ENCODE measurements around the gene CTTNBP2.

The CTTNBP2 gene

GRCh38 chr7:117825132-117825531, 48.1 kb downstream of the CTTNBP2 start:
- peak; percentile 88 for DNase-seq (ENCODE audit: low read depth)

GRCh38 chr7:117824592-117824991, 48.6 kb downstream of the CTTNBP2 start:
- no peak for DNase-seq (ENCODE audit: low read depth)

- DNase-seq (ENCODE audit: low read depth), result no peak
These were observed 53.7 kb downstream of the CTTNBP2 start for GRCh38 chr7:117819558-117819957.

GRCh38 chr7:117818232-117818631, 55.0 kb downstream of the CTTNBP2 start:
- DNase-seq (ENCODE audit: low read depth), result peak; percentile 52

GRCh38 chr7:117816727-117817126, 56.5 kb downstream of the CTTNBP2 start:
- DNase-seq (ENCODE audit: low read depth), result peak; percentile 54

- DNase-seq (ENCODE audit: low read depth), result no peak
These were observed 61.5 kb downstream of the CTTNBP2 start for GRCh38 chr7:117811696-117812095.

GRCh38 chr7:117810642-117811512, 62.4 kb downstream of the CTTNBP2 start:
- DNase-seq (ENCODE audit: low read depth), result peak; percentile 74

GRCh38 chr7:117809958-117810357, 63.3 kb downstream of the CTTNBP2 start:
- DNase-seq (ENCODE audit: low read depth), result no peak

- DNase-seq (ENCODE audit: low read depth), result peak; percentile 43
These were observed 64.1 kb downstream of the CTTNBP2 start for GRCh38 chr7:117808910-117809705.

GRCh38 chr7:117808341-117808757, 64.9 kb downstream of the CTTNBP2 start:
- DNase-seq (ENCODE audit: low read depth), result peak; percentile 12

GRCh38 chr7:117807676-117808075, 65.6 kb downstream of the CTTNBP2 start:
- no peak for DNase-seq (ENCODE audit: low read depth)

- DNase-seq (ENCODE audit: low read depth), result no peak
These were observed 67.2 kb downstream of the CTTNBP2 start for GRCh38 chr7:117806011-117806410.

GRCh38 chr7:117805241-117805640, 68.0 kb downstream of the CTTNBP2 start:
- DNase-seq (ENCODE audit: low read depth), result no peak

GRCh38 chr7:117803476-117803875, 69.8 kb downstream of the CTTNBP2 start:
- peak; percentile 17 for DNase-seq (ENCODE audit: low read depth)

- no peak for DNase-seq (ENCODE audit: low read depth)
These were observed 70.6 kb downstream of the CTTNBP2 start for GRCh38 chr7:117802660-117803059.

- no peak for DNase-seq (ENCODE audit: low read depth)
These were observed 72.4 kb downstream of the CTTNBP2 start for GRCh38 chr7:117800841-117801240.

- DNase-seq (ENCODE audit: low read depth), result no peak
These were observed 72.8 kb downstream of the CTTNBP2 start for GRCh38 chr7:117800406-117800805.

GRCh38 chr7:117796889-117797288, 76.4 kb downstream of the CTTNBP2 start:
- no peak for DNase-seq (ENCODE audit: low read depth)

- DNase-seq (ENCODE audit: low read depth), result no peak
These were observed 79.3 kb downstream of the CTTNBP2 start for GRCh38 chr7:117793976-117794375.

GRCh38 chr7:117793521-117793920, 79.7 kb downstream of the CTTNBP2 start:
- no peak for DNase-seq (ENCODE audit: low read depth)

GRCh38 chr7:117791877-117792780, 81.1 kb downstream of the CTTNBP2 start:
- no peak for DNase-seq (ENCODE audit: low read depth)

- DNase-seq (ENCODE audit: low read depth), result no peak
These were observed 82.5 kb downstream of the CTTNBP2 start for GRCh38 chr7:117790731-117791130.

Measured in iris pigment epithelial cell (primary cell).